Kidney epithelial cell (primary cell): ENCODE results near the gene HECA. TPM values are rescaled to one million over a fixed set of nuclear protein-coding genes. Genes with fewer than 3 reads are reported as not detected.

ENCODE experiments used
- DNase-seq: peaks from one replicate; pipeline ENCODE4 v3.0.0-alpha.2; 2010; ENCODE audit warnings: low read depth
- H3K27me3 ChIP-seq: 2 replicates; pipeline ENCODE4 v1.6.0; 2011; ENCODE audit warnings: low read length; ENCODE audit not compliant: control insufficient read depth, insufficient read depth
- H3K36me3 ChIP-seq: 2 replicates; pipeline ENCODE4 v1.5.1; 2011; ENCODE audit warnings: low read length; ENCODE audit not compliant: control insufficient read depth, insufficient read depth
- H3K4me3 ChIP-seq: 2 replicates; pipeline ENCODE4 v1.5.1; 2011; ENCODE audit warnings: low read depth, mild to moderate bottlenecking, control low read depth, low read length
- CTCF ChIP-seq: IDR thresholded peaks from 2 replicates; pipeline ENCODE4 v1.5.1; 2011; ENCODE audit warnings: mild to moderate bottlenecking, moderate library complexity, low read length, control low read depth, inconsistent platforms; ENCODE audit not compliant: insufficient read depth, poor library complexity, severe bottlenecking
- total RNA-seq: library from RNA; depleted of rRNA; stranded (reverse); fragments of >200 nt; gene quantifications from 2 replicates; pipeline ENCODE4 v1.2.3, GENCODE V29; 2015

HECA gene
- total RNA-seq, 1 donor from 2014 or later = 18.7 TPM

- Histone ChIP-seq H3K4me3 (no peak overlapping the region), H3K27me3 (no peaks in the 10 kb centered on the region), H3K36me3 (no peaks in the 10 kb centered on the region)
- no peak for TF ChIP-seq CTCF
- DNase-seq = no peak
These were observed 24.1 kb downstream of the HECA start for GRCh38 chr6:139159016-139159415.

- Histone ChIP-seq H3K27me3 (no peaks in the 10 kb centered on the region), H3K4me3 (no peak overlapping the region), H3K36me3 (no peaks in the 10 kb centered on the region)
- TF ChIP-seq CTCF = no peak
- DNase-seq = peak; percentile 19
These were observed 26.3 kb downstream of the HECA start for GRCh38 chr6:139161169-139161568.

GRCh38 chr6:139161817-139162284, 27.0 kb downstream of the HECA start:
- no peak for DNase-seq
- Histone ChIP-seq H3K27me3 (no peaks in the 10 kb centered on the region), H3K36me3 (no peaks in the 10 kb centered on the region), H3K4me3 (no peak overlapping the region)
- no peak for TF ChIP-seq CTCF

- Histone ChIP-seq H3K36me3 (no peaks in the 10 kb centered on the region), H3K27me3 (no peaks in the 10 kb centered on the region), H3K4me3 (no peak overlapping the region)
- no peak for TF ChIP-seq CTCF
- DNase-seq = no peak
These were observed 29.1 kb downstream of the HECA start for GRCh38 chr6:139164001-139164400.

GRCh38 chr6:139165324-139165723, 30.4 kb downstream of the HECA start:
- DNase-seq = no peak
- Histone ChIP-seq H3K4me3 (no peak overlapping the region), H3K36me3 (no peaks in the 10 kb centered on the region), H3K27me3 (no peaks in the 10 kb centered on the region)
- no peak for TF ChIP-seq CTCF

GRCh38 chr6:139166238-139166955, 31.5 kb downstream of the HECA start:
- Histone ChIP-seq H3K36me3 (no peaks in the 10 kb centered on the region), H3K27me3 (no peaks in the 10 kb centered on the region), H3K4me3 (no peak overlapping the region)
- no peak for TF ChIP-seq CTCF
- no peak for DNase-seq
